Esophagus muscularis mucosa (tissue), 4 donors: ENCODE results near the gene SDK2. TPM values are rescaled to one million over a fixed set of nuclear protein-coding genes. Genes with fewer than 3 reads are reported as not detected.

Experiments used
- DNase-seq: peaks from one replicate; pipeline ENCODE4 v3.0.0-alpha.2; 2017; ENCODE audit errors: extremely low spot score
- H3K27ac ChIP-seq, 4 donors: fragments of 200-600 bp; sonication (generic); replicated peaks in 1 of 4; 1 replicate in 3 of 4; 2 replicates in 1 of 4; pipeline ENCODE4 v1.5.1; 2016 to 2019; ENCODE audit warnings: mild to moderate bottlenecking in 1 of 4
- H3K27me3 ChIP-seq, 4 donors: fragments of 200-600 bp; sonication (generic); one replicate each; pipeline versions ENCODE4 v1.5.1 to v1.6.0; 2016 to 2019
- H3K36me3 ChIP-seq, 4 donors: fragments of 200-600 bp; sonication (generic); one replicate each; pipeline ENCODE4 v1.5.1; 2016 to 2019
- H3K4me1 ChIP-seq, 4 donors: fragments of 200-600 bp; sonication (generic); one replicate each; pipeline ENCODE4 v1.5.1; 2016 to 2019
- H3K4me3 ChIP-seq, 4 donors: fragments of 200-600 bp; sonication (generic); 1 replicate in 2 of 4; 2 replicates in 2 of 4; pipeline ENCODE4 v1.5.1; 2016 to 2019; ENCODE audit warnings: mild to moderate bottlenecking in 4 of 4, moderate library complexity in 1 of 4
- H3K9me3 ChIP-seq, 4 donors: fragments of 200-600 bp; sonication (generic); 1 replicate in 3 of 4; 2 replicates in 1 of 4; pipeline ENCODE4 v1.5.1; 2016 to 2019
- CTCF ChIP-seq, 3 experiments: fragments of 200-600 bp in 2 of 3; fragments of 450-650 bp in 1 of 3; sonication (generic) in 2 of 3; IDR thresholded peaks; one replicate each; pipeline ENCODE4 v1.5.1; 2017 to 2019; ENCODE audit warnings: antibody characterized with exemption in 3 of 3, mild to moderate bottlenecking in 2 of 3, moderate library complexity in 1 of 3
- EP300 ChIP-seq: sonication (generic); formaldehyde crosslinking; IDR thresholded peaks from one replicate; pipeline ENCODE4 v1.6.1; 2017; ENCODE audit warnings: antibody characterized with exemption
- POLR2A ChIP-seq: fragments of 450-650 bp; IDR thresholded peaks from one replicate; pipeline ENCODE4 v1.6.1; 2017; ENCODE audit warnings: antibody characterized with exemption, moderate library complexity, mild to moderate bottlenecking, low read depth
- POLR2AphosphoS5 ChIP-seq, 2 donors: sonication (generic); formaldehyde crosslinking; IDR thresholded peaks; one replicate each; pipeline ENCODE4 v1.6.1; 2017; ENCODE audit warnings: antibody characterized with exemption in 2 of 2
- WGBS: methylation state at CpG from one replicate; pipeline ENCODE4 v1.1.5; 2018; 5-methylcytosine and 5-hydroxymethylcytosine counted together
- intact Hi-C: fragments of 100-400 bp; cut with DNase I; formaldehyde crosslinking; loops from one replicate; pipeline ENCODE4 v1.15.1; 2023
- total RNA-seq, 4 donors: library from RNA; depleted of rRNA; stranded (reverse); fragments of >200 nt; gene quantifications; one replicate each; pipeline versions ENCODE4 v1.1.0 to v1.2.1, GENCODE V29; 2016

SDK2 gene
- total RNA-seq, 4 donors from 2014 or later, result 0.42 to 2.0 (median 1.2) TPM

- H3K4me1 ChIP-seq, result peaks cover 74 to 90% (median 80%) of the 10 kb centered on the region in 4 donors
- peaks cover 18 to 57% (median 35%) of the 10 kb centered on the region in 4 donors for H3K36me3 ChIP-seq
- 80% methylated on average over 2 of the region's 15 CpGs for WGBS
- H3K4me3 ChIP-seq, result no peak overlapping the region
- no peaks in the 10 kb centered on the region for H3K9me3 ChIP-seq
- TF ChIP-seq CTCF (IDR thresholded peaks at IDR 0.05), result no peak
- DNase-seq, result no peak
- H3K27ac ChIP-seq, result peak overlapping the region; percentile 51 to 80 (median 76)
- H3K27me3 ChIP-seq, result no peaks in the 10 kb centered on the region
- intact Hi-C loops, result no loop called here
These were observed 358.7 kb downstream of the SDK2 start for GRCh38 chr17:73285603-73285908.

GRCh38 chr17:73284906-73285602 is 359.2 kb downstream of the SDK2 start:
- Histone ChIP-seq H3K36me3 (peaks cover 18 to 57% (median 35%) of the 10 kb centered on the region in 4 donors), H3K4me1 (peaks cover 70 to 90% (median 77%) of the 10 kb centered on the region in 4 donors), H3K9me3 (no peaks in the 10 kb centered on the region), H3K27me3 (no peaks in the 10 kb centered on the region), H3K4me3 (no peak overlapping the region), H3K27ac (peak overlapping the region; percentile 51 to 80 (median 76))
- WGBS, result 84% methylated on average over 5 of the region's 20 CpGs
- intact Hi-C loops, result no loop called here
- no peak for TF ChIP-seq CTCF (IDR thresholded peaks at IDR 0.05)
- no peak for TF ChIP-seq POLR2A
- no peak for TF ChIP-seq POLR2AphosphoS5 (IDR thresholded peaks at IDR 0.05)
- no peak for TF ChIP-seq EP300
- no peak for DNase-seq
